Testis (tissue), 3 donors: ENCODE data around the gene GLIS1. TPM values are rescaled to one million over a fixed set of nuclear protein-coding genes. Genes with fewer than 3 reads are reported as not detected.

Experiments used
- DNase-seq: peaks from one replicate; pipeline ENCODE4 v3.0.0-alpha.2; 2019
- H3K27ac ChIP-seq, 2 donors: fragments of 200-600 bp; sonication (generic); one replicate each; pipeline ENCODE4 v1.5.1; 2019
- H3K27me3 ChIP-seq: fragments of 200-600 bp; sonication (generic); one replicate; pipeline ENCODE4 v1.5.1; 2019
- H3K36me3 ChIP-seq: fragments of 200-600 bp; sonication (generic); one replicate; pipeline ENCODE4 v1.5.1; 2017; ENCODE audit warnings: low read depth; ENCODE audit errors: missing control alignments
- H3K4me1 ChIP-seq: fragments of 200-600 bp; sonication (generic); one replicate; pipeline ENCODE4 v1.5.1; 2019
- H3K4me3 ChIP-seq, 2 donors: fragments of 200-600 bp; sonication (generic); one replicate each; pipeline ENCODE4 v1.5.1; 2017 to 2019
- H3K9me3 ChIP-seq: fragments of 200-600 bp; sonication (generic); one replicate; pipeline ENCODE4 v1.5.1; 2017
- CTCF ChIP-seq, 3 experiments: fragments of 450-650 bp in 2 of 3; fragments of 200-600 bp in 1 of 3; sonication (generic) in 1 of 3; IDR thresholded peaks; one replicate each; pipeline ENCODE4 v1.5.1; 2016 to 2019; ENCODE audit warnings: antibody characterized with exemption in 3 of 3, mild to moderate bottlenecking in 2 of 3, moderate library complexity in 1 of 3
- POLR2A ChIP-seq: fragments of 450-650 bp; IDR thresholded peaks from one replicate; pipeline ENCODE4 v1.6.1; 2017; ENCODE audit warnings: antibody characterized with exemption, mild to moderate bottlenecking, moderate library complexity
- WGBS, 2 donors: methylation state at CpG; one replicate each; pipeline ENCODE4 v1.1.5; 2018; 5-methylcytosine and 5-hydroxymethylcytosine counted together
- intact Hi-C: fragments of 100-400 bp; cut with DNase I; formaldehyde crosslinking; loops from one replicate; pipeline ENCODE4 v1.15.1; 2023; ENCODE audit warnings: low total_unique reads
- polyA plus RNA-seq: library from polyadenylated mRNA; stranded (reverse); fragments of 350-450 nt; fragmentation: Illumina TruSeq; extraction: RNeasy Lipid Tissue Mini Kit (QIAGEN cat#74804); gene quantifications from one replicate; pipeline ENCODE4 v1.2.3, GENCODE V29; 2014; ENCODE audit warnings: low read depth, low replicate concordance; ENCODE audit not compliant: insufficient read depth
- total RNA-seq, 2 donors: library from RNA; depleted of rRNA; stranded (reverse); fragments of >200 nt; gene quantifications; one replicate each; pipeline ENCODE4 v1.2.3, GENCODE V29; 2016

GLIS1 gene
- total and polyA plus RNA-seq, 3 donors from 2014 or later: 2.9 to 6.1 (median 3.8) TPM

- H3K9me3 ChIP-seq: no peaks in the 10 kb centered on the region
- intact Hi-C loops: no loop called here
- no peak overlapping the region for H3K4me3 ChIP-seq
- no peaks in the 10 kb centered on the region for H3K27me3 ChIP-seq
- H3K4me1 ChIP-seq: no peaks in the 10 kb centered on the region
- WGBS, 2 donors: 28 to 43% methylated on average over 3 of the region's 3 CpGs
- H3K27ac ChIP-seq: no peak overlapping the region
- TF ChIP-seq CTCF (IDR thresholded peaks at IDR 0.05): no peak
- no peak for TF ChIP-seq POLR2A
- no peak for DNase-seq
- no peaks in the 10 kb centered on the region for H3K36me3 ChIP-seq
Observed at GRCh38 chr1:53732409-53732808, 6.6 kb downstream of the GLIS1 start.

GRCh38 chr1:53731779-53732305, 7.1 kb downstream of the GLIS1 start:
- no peaks in the 10 kb centered on the region for H3K36me3 ChIP-seq
- H3K27ac ChIP-seq: no peak overlapping the region
- H3K4me1 ChIP-seq: no peaks in the 10 kb centered on the region
- no peaks in the 10 kb centered on the region for H3K9me3 ChIP-seq
- TF ChIP-seq POLR2A (no peak), CTCF (IDR thresholded peaks at IDR 0.05) (no peak)
- 85 to 90% methylated on average over 8 of the region's 8 CpGs for WGBS, 2 donors
- no peak overlapping the region for H3K4me3 ChIP-seq
- intact Hi-C loops: no loop called here
- DNase-seq: no peak
- H3K27me3 ChIP-seq: no peaks in the 10 kb centered on the region

- no peaks in the 10 kb centered on the region for H3K9me3 ChIP-seq
- 88 to 95% methylated on average over 10 of the region's 10 CpGs for whole genome bisulfite sequencing, 2 donors
- H3K27ac ChIP-seq: no peak overlapping the region
Observed at GRCh38 chr1:53731043-53731600, 7.8 kb downstream of the GLIS1 start.

GRCh38 chr1:53730224-53730865, 8.6 kb downstream of the GLIS1 start:
- H3K9me3 ChIP-seq: no peaks in the 10 kb centered on the region
- H3K27ac ChIP-seq: no peak overlapping the region
- H3K4me1 ChIP-seq: no peaks in the 10 kb centered on the region
- no peaks in the 10 kb centered on the region for H3K36me3 ChIP-seq
- DNase-seq: no peak
- H3K4me3 ChIP-seq: no peak overlapping the region
- 86 to 92% methylated on average over 12 of the region's 12 CpGs for WGBS, 2 donors
- H3K27me3 ChIP-seq: no peaks in the 10 kb centered on the region
- TF ChIP-seq CTCF (IDR thresholded peaks at IDR 0.05) (no peak), POLR2A (no peak)
- intact Hi-C loops: no loop called here

More at GRCh38 chr1:53731043-53731600, 7.8 kb downstream of the GLIS1 start:
- Histone ChIP-seq H3K4me3 (no peak overlapping the region), H3K27me3 (no peaks in the 10 kb centered on the region), H3K36me3 (no peaks in the 10 kb centered on the region), H3K4me1 (no peaks in the 10 kb centered on the region)
- TF ChIP-seq POLR2A (no peak), CTCF (IDR thresholded peaks at IDR 0.05) (no peak)
- DNase-seq: no peak
- intact Hi-C loops: no loop called here
